HG03025 (cell line): Measurements from ENCODE around the gene TEAD2.
"Not testable (repeated sequence)": the region's sequence is repeated elsewhere in the genome, so short reads cannot be mapped to it uniquely, and the experiment has no call there.

Experiments used
- ATAC-seq: cut with Tn5 transposase; IDR thresholded peaks from one replicate; pipeline ENCODE4 v1.9.1; 2021; ENCODE audit warnings: mild to moderate bottlenecking, moderate library complexity; ENCODE audit not compliant: unreplicated experiment, low FRiP score

Gene TEAD2

DNA sequence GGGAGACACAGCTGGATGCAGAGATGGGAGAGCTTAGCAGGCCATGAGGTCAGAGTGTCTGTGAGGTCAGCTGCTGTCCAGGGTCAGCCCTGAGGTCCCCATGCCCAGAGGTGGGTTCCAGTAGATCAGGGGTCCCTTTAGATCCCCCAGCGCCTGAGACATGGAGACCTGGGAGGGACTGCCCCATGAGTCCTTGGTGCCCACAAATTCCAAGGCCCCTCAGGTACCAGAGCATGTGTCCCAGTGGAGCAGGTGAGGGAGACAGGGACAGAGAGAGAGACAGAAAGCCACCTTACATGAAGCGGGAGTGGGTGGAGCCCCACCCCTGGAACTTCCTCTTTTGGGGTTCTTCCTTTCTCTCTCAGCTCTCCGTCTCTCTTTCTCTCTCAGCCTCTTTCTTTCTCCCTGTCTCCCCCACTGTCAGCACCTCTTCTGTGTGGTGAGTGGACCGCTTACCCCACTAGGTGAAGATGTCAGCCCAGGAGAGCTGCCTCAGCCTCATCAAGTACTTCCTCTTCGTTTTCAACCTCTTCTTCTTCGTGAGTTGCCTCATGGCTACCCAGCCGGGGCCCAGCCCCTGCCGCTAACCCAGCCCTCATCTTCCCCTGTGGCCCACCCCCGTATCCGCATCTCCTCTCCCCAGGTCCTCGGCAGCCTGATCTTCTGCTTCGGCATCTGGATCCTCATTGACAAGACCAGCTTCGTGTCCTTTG is 27.0 kb downstream of the TEAD2 start, which contains the start of gene CD37:
Gene CD37 (plus strand): TSS at position 336 of the 713 bp plus-strand sequence. CDS start 135 bp downstream, at position 471.
- ATAC-seq = no peak

DNA sequence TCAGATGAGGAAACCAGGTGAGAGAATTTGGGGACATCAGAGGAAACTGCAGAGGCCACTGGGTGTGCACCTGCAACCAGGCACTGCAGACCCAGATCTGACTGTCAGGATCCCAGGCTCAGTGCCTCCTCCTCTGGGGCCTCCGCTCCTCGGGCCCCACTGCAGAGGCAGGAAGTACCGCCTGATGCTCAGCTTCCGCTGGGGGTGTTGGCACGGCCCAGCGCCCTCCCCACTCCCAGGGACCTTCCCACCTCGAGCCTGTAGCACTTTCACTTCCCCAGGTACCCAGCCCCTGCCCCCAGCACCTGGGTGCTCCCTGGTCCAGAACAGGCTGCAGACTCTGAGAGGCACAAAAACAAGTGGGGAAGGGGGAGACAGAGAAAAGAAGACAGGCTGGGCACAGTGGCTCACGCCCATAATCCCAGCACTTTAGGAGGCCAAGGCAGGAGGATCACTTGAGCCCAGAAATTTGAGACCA is 28.4 kb downstream of the TEAD2 start:
- ATAC-seq = peak; percentile 37

DNA sequence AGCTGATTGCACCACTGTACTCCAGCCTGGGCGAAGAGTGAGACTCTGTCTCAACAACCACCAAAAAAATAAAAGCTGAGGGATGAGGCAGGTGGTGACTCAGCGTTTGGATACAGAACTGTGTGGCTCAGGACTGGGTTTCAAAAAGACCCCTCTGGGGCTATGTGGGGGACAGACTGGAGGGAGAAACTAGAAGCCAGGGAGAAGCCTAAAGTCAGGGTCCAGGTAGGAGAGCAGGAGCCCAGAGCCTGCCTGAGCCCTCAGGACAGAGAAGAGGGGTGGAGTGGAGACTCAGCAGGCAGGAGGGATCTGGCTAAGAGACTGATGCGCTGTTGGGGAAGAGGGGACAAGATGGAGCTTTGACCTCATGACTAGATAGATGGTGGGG is 28.8 kb downstream of the TEAD2 start:
- ATAC-seq = no peak

DNA sequence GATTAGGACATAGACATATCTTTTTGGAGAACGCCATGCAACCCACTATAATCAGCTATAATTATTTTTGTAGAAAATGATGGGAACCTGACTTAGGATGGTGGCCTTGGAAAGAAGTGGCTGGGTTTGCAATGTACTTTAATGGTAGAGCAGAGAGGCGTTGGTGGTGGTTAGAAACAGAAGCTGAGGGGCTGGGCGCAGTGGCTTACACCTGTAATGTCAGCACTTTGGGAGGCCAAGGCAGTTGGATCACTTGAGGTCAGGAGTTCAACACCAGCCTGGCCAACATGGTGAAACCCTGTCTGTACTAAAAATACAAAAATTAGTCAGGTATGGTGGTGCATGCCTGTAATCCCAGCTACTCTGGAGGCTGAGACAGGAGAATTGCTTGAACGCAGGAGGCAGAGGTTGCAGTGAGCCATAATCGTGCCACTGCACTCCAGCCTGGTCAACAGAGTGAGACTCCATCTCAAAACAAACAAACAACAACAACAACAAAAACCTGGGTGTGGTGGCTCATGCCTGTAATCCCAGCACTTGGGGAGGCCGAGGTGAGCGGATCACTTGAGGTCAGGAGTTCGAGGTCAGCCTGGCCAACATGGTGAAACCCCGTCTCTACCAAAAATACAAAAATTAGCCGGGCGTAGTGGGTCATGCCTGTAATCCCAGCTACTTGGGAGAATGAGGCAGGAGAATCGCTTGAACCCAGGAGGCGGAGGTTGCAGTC is 29.4 kb downstream of the TEAD2 start:
- not testable (repeated sequence) for ATAC-seq

DNA sequence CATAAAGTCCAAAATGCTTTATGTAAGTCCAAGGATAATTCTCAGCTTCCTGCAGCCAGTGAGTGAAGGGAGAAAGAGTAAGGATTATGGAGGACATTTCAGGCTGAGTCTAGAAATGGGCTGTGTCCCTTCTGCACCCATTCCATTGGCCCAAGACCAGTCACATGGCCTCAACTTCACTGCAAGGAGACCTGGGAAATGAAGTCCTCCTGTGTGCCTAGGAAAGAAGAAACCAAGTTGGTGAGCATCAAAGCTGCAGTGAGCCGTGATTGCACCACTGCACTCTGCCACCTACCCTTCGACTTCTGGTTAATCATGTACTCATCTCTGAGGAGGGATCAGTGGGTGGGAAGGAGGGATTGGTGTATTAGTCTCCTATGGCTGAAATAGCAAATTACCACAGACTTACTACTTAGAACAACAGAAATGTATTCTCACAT is 30.6 kb downstream of the TEAD2 start:
- no peak for ATAC-seq

DNA sequence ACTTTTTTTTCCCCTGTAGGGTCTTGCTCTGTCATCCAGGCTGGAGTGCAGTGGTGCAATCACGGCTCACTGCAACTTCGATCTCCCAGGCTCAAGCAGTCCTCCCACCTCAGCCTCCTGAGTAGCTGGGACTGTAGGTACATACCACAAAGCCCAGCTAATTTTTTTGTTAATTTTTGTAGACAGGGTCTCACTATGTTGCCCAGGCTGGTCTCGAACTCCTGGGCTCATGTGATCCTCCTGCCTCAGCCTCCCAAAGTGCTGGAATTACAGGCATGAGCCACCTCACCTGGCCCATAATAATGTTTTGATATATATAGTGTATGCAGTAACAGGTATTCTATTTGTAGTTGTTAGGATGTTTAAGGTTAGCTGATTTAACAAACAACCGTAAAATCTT is 31.0 kb downstream of the TEAD2 start:
- ATAC-seq = not testable (repeated sequence)

- ATAC-seq = no peak
Measured at GRCh38 chr19:49328741-49329140, 33.5 kb downstream of the TEAD2 start.

DNA sequence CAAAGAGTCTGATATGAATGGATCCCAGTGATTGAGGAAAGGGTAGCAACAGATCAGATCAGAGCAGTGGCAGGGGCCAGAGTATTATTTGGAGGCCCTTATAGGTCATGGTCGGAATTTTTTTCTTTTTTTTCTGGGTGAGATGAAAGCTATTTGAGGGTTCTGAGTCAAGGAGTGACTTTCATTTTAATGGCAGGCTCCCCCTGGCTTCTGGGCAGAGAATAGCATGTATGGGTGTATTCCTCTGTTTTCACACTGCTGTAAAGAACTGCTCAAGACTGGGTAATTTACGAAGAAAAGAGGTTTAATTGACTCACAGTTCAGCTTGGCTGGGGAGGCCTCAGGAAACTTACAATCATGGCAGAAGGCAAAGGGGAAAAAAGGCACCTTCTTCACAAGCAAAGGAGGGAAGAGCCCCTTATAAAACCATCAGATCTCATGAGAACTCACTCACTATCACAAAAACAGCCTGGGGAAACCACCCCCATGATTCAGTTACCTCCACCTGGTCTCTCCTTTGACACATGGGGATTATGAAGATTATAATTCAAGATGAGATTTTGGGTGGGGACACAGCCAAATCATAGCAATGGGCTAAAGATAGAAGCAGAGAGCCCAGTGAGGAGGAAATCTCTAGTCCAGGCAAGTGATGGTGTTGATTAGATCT is 34.2 kb downstream of the TEAD2 start:
- ATAC-seq = no peak

DNA sequence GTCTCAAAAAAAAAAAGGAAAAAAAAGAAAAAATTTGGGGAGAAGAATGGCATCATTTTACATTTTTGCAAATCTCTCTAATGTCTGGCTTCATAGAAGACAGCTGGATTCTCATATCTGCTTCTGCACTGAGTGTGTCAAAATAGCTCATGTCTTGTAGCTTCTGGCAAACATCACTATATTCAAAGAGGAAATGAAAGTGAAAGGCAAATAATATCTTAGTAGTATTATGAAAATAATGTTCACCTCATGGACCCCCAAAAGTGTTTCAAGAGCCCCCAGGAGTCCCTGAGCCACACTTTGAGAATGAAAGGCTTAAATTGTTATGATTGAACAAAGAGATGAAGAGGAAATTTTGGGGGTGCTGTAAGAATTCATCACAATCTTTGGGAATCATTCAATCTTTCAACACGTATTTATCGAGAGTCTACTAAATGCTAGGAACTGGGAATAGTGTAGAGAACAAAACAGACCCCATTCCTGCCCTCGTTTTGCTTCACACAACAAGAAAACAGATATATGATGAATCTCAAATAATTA is 36.0 kb downstream of the TEAD2 start:
- ATAC-seq = no peak

DNA sequence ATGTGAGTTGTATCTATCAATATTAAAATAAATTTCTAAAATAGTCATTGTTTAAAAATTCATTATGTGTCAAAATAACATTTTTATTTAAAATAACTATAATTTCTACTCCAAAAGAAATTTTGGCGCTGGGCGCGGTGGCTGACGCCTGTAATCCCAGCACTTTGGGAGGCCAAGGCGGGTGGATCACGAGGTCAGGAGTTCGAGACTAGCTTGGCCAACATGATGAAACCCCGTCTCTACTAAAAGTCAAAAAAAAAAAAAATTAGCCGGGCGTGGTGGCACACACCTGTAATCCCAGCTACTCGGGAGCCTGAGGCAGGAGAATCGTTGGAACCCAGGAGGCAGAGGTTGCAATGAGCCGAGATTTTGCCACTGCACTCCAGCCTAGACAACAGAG is 36.5 kb downstream of the TEAD2 start:
- not testable (repeated sequence) for ATAC-seq

- ATAC-seq = no peak
Measured at GRCh38 chr19:49324801-49325576, 37.2 kb downstream of the TEAD2 start, which contains the start of gene SLC6A16. Gene SLC6A16, minus strand, starts transcription at chr19:49325191. Its CDS starts 13,844 bp downstream, at chr19:49311347.

GRCh38 chr19:49318296-49318695 is 43.9 kb downstream of the TEAD2 start:
- no peak for ATAC-seq

GRCh38 chr19:49316284-49316683 is 45.9 kb downstream of the TEAD2 start:
- no peak for ATAC-seq

DNA sequence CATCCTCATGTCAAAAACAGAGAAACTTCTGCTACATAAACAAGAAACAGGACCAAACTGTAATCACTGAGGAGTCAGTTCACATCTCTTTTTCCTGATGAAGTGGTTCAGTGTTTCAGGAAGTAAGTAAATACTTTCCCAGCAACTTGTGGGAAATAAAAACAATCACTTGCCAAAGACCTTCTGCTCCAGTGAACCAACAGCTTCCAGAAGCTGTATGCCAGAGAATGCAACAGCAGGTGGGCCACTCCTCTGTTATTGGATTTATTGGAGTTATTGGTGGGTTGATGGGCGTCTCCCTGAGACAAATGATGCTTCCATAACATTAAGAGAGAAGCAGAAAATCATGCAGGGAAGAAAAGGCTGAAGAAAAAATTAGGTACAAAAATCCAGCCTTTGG is 47.1 kb downstream of the TEAD2 start:
- ATAC-seq = no peak

DNA sequence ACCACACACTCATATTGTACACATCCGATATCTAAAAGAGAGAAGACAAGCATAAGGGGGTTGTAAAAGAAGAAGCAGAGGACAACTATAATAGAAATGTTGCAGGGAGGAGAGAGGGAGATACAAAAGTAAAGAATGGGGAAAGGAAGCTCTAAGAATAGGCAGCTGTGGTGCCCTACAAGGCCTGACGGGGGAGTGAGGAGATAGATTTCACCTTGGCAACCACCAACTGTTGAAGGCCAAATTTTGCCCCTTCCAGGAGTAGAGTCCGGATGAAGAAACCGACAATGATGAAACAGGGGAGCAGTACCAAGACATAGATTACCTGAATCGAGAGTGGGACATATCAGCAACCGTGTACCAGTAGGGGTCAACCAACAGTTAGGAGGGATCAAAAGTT is 53.1 kb downstream of the TEAD2 start:
- no peak for ATAC-seq

- ATAC-seq = not testable (repeated sequence)
Measured at GRCh38 chr19:49306734-49307133, 55.5 kb downstream of the TEAD2 start.

DNA sequence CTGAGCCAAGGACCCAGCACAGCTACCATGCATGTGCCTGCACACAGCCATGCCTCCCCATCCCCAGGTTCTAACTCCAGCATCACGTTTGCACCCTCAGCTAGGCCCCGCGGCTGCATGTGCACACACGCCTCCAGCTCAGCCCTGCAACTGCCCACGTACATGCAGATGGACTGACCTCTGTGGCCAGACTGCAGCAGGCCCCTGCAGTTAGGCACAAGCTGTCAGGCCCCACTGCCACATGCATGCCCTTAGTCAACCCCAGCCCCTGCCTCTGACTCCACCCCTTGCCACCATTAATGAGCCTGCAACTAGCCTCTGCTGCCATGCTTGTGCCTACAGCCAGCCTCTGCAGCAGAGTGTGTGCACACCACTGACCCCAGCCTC is 60.4 kb downstream of the TEAD2 start:
- no peak for ATAC-seq

DNA sequence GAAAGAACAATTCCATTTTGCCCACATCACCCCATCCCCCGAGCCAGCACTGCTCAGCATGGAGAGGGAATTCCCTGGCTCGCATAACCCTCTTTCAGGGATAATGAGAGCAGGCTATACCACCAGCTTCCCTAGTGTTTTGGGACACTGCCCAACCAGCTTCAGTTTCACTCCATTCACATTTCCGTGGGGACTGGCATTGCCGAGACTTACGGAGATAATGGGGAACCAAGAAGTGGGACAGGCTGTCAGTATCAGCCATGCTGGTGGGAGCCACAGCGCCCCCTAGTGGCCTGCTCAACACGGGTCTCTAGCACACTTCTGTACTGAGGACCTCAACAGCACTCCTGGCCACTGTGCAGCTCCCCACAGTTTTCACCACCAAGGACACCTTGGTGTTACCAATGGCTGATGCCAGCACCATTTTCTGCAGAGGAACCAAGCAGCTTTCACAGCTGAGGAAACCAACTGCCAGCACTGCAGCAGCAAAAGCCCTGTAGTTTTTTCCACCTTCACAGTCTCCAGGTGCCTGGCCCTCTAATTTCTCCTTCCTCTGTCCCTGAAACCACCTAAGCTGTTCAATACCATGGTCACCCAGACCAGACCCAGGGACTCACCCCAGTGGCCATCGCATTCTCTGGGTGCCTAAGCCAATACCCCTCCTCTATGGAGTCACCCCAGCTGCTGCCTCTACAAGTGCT is 60.9 kb downstream of the TEAD2 start:
- no peak for ATAC-seq

DNA sequence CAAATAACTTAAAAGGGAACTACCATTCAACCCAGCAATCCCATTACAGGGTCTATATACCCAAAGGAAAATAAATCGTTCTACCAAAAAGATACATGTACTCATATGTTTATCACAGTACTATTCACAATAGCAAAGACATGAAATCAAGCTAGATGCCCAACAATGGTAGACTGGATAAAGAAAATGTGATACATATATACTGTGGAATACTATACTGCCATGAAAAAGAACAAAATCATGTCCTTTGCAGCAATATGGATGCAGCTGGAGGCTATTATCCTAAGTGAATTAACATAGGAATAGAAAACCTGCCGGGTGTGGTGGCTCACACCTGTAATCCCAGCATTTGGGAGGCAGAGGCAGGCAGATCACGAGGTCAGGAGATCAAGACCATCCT is 63.6 kb downstream of the TEAD2 start:
- not testable (repeated sequence) for ATAC-seq

- ATAC-seq = no peak
Measured at GRCh38 chr19:49297403-49297802, 64.8 kb downstream of the TEAD2 start.
